Measurements from ENCODE around the gene KLHL17.

DNA sequence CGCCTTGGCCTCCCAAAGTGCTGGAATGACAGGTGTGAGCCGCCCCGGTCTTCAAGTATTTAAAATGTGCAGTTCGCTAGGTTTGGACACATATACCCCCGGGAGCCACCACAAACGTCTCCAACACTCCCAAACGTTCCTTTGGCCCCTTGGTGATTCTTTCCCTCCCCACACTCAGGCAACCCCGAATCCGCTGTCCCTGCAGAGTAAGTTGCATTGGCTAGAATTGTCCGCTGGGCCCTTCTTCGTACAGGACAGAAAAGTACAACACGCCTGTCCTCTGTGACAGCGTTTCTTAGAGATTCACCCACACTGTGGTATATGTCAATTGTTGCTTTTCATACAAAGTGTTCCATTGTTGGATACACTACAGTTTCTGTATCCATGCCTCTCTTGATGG lies 24.7 kb downstream of the KLHL17 start:
- TF ChIP-seq, protein P1, sequence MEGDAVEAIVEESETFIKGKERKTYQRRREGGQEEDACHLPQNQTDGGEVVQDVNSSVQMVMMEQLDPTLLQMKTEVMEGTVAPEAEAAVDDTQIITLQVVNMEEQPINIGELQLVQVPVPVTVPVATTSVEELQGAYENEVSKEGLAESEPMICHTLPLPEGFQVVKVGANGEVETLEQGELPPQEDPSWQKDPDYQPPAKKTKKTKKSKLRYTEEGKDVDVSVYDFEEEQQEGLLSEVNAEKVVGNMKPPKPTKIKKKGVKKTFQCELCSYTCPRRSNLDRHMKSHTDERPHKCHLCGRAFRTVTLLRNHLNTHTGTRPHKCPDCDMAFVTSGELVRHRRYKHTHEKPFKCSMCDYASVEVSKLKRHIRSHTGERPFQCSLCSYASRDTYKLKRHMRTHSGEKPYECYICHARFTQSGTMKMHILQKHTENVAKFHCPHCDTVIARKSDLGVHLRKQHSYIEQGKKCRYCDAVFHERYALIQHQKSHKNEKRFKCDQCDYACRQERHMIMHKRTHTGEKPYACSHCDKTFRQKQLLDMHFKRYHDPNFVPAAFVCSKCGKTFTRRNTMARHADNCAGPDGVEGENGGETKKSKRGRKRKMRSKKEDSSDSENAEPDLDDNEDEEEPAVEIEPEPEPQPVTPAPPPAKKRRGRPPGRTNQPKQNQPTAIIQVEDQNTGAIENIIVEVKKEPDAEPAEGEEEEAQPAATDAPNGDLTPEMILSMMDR (IDR thresholded peaks at IDR 0.05; ENCODE audit: low read depth, low read length, missing input control) = no peak
- no peak for TF ChIP-seq JUND (IDR thresholded peaks at IDR 0.05)
